Measurements from ENCODE around the gene MIPOL1. TPM values are rescaled to one million over a fixed set of nuclear protein-coding genes. Genes with fewer than 3 reads are reported as not detected.

The MIPOL1 gene
- total RNA-seq, 1 donor from 2014 or later = not detected

DNA sequence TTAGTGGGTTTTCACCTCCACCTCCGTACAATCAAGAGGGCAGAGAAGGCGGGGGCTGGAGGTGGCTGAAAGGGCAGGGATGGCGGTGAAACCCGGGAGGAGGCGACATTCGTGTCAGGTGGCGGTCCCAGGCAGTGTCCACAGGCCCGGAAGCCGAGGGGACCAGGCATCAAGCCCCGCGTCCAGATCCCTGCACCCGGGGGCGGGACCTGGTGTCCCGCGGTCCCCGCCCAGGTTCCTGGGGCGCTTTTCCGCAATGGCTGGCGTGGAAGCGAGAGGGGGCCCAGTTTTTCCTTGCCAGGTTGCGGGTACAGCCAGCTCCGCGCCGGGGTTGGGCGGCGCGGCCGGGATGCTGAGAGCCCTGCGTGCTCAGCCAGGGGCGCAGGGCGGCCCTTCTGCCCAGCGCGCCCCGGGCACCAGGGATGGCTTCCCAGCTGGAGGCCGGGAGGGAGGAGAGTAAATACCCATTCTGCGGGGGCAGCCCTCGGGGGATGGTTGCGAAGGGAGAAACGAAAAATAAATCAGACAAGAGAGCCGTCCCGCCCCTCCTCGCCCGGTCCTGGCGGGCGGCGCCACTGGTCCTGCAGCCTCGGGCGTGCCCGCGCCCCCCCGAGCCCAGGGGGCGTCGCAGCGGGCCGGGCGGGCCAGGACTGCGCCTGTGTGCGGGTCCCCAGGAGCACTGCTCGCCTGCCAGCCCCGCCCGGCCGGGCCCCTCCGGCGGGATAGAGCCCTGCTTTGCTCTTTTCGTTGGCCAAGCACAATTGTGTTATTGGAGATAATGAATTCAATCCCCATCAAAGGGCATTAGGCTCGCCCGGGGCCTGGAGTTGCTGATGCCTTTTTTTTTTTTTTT lies 385.8 kb downstream of the MIPOL1 start:
- ChIA-PET POLR2A (no interaction called here), CTCF (no interaction called here)
- Mint-ChIP-seq H3K36me3 (ENCODE audit: low read depth) (no peaks in the 10 kb centered on the region), H3K27me3 (peaks cover 31% of the 10 kb centered on the region), H3K4me3 (no peak overlapping the region), H3K4me1 (no peaks in the 10 kb centered on the region), H3K27ac (no peak overlapping the region), H3K9me3 (no peaks in the 10 kb centered on the region)
- ATAC-seq (ENCODE audit: low read depth) (no peak), DNase-seq (no peak)
- TF ChIP-seq, protein P1, sequence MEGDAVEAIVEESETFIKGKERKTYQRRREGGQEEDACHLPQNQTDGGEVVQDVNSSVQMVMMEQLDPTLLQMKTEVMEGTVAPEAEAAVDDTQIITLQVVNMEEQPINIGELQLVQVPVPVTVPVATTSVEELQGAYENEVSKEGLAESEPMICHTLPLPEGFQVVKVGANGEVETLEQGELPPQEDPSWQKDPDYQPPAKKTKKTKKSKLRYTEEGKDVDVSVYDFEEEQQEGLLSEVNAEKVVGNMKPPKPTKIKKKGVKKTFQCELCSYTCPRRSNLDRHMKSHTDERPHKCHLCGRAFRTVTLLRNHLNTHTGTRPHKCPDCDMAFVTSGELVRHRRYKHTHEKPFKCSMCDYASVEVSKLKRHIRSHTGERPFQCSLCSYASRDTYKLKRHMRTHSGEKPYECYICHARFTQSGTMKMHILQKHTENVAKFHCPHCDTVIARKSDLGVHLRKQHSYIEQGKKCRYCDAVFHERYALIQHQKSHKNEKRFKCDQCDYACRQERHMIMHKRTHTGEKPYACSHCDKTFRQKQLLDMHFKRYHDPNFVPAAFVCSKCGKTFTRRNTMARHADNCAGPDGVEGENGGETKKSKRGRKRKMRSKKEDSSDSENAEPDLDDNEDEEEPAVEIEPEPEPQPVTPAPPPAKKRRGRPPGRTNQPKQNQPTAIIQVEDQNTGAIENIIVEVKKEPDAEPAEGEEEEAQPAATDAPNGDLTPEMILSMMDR (IDR thresholded peaks at IDR 0.05) = no peak
- intact Hi-C loops (cut with micrococcal nuclease) = no loop called here

DNA sequence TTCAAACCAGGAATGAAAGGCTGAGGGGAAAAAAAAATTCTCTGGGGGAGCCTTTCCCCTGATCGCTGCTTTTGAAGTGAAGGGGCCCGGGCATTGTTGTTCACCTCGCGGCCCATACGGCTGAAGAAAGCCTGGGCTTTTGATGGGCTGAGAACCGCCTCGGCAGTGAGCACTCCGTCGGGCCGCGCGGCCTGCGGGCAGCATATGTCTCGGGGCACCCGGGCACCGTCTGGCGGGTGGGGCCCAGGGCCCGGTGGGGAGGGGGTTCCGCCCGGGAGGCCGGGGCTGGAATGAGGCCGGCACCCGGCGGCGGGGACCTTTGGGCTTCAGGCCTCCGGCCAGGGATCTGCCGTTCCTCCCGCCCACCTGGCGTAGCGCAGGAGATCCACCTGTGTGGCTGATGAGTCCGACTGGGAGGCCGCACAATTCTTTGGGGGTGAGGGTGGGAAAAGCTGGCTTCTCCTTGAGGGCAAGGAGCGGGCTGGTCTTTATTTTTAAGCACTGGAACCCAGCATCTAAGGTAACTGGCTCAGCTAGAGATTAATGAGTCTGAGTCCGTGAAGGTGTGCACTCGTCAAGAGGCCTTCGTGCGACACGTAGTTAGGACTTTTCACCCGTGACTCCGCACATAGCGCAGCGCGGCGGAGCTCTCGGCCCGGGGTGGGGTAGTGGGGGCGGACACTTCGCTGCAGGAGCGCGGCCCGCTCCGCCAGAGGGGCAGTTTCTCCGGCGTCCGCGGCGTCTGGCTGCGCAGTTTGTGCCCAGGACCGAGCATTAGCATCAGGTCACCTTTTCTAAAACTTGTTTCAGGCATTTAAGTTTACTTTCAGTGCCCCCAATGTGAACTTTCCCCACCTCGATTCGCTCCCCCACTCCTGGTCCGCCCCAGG lies 386.7 kb downstream of the MIPOL1 start:
- no peak overlapping the region for H3K27ac Mint-ChIP-seq
- DNase-seq (no peak), ATAC-seq (ENCODE audit: low read depth) (no peak)
- no peak overlapping the region for H3K4me3 Mint-ChIP-seq
- H3K4me1 Mint-ChIP-seq = no peaks in the 10 kb centered on the region
- CTCF ChIA-PET = no interaction called here
- H3K27me3 Mint-ChIP-seq = peaks cover 40% of the 10 kb centered on the region
- H3K9me3 Mint-ChIP-seq = no peaks in the 10 kb centered on the region
- POLR2A ChIA-PET = interaction anchor here (0.8 kb wide), 1 partner anchor 41 kb away, joined by 11 read pairs; no protein-coding TSS in a partner anchor
- TF ChIP-seq, protein P1 (IDR thresholded peaks at IDR 0.05) = no peak
- H3K36me3 Mint-ChIP-seq (ENCODE audit: low read depth) = no peaks in the 10 kb centered on the region
- intact Hi-C loops (cut with micrococcal nuclease) = no loop called here

DNA sequence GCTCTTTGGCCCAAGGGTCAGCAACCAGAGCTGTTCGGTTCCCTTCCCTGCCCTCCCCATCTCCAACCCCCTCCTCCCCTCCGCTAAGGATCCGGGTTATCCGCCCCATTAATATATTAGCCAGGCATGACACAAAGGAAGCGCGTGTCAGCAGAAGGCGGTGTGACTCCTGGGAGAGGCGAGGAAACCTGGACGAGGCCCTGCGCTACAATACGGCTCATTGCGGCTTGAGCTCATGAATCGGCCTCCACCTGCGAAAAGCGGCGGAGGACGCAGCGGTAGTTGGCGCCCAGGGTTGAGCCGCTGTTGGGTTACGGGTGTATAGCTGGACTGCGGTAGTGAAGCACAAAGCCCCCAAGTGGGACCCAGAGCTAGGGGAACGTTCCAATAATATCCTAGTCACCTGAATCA lies 387.4 kb downstream of the MIPOL1 start:
- H3K4me3 Mint-ChIP-seq = no peak overlapping the region
- H3K27ac Mint-ChIP-seq = no peak overlapping the region
- ChIA-PET POLR2A (interaction anchor here (0.8 kb wide), 1 partner anchor 41 kb away, joined by 11 read pairs; no protein-coding TSS in a partner anchor), CTCF (no interaction called here)
- TF ChIP-seq, protein P1 (IDR thresholded peaks at IDR 0.05) = no peak
- peaks cover 44% of the 10 kb centered on the region for H3K27me3 Mint-ChIP-seq
- DNase-seq (no peak), ATAC-seq (ENCODE audit: low read depth) (no peak)
- no peaks in the 10 kb centered on the region for H3K9me3 Mint-ChIP-seq
- no peaks in the 10 kb centered on the region for H3K4me1 Mint-ChIP-seq
- intact Hi-C loops (cut with micrococcal nuclease) = no loop called here
- no peaks in the 10 kb centered on the region for H3K36me3 Mint-ChIP-seq (ENCODE audit: low read depth)

DNA sequence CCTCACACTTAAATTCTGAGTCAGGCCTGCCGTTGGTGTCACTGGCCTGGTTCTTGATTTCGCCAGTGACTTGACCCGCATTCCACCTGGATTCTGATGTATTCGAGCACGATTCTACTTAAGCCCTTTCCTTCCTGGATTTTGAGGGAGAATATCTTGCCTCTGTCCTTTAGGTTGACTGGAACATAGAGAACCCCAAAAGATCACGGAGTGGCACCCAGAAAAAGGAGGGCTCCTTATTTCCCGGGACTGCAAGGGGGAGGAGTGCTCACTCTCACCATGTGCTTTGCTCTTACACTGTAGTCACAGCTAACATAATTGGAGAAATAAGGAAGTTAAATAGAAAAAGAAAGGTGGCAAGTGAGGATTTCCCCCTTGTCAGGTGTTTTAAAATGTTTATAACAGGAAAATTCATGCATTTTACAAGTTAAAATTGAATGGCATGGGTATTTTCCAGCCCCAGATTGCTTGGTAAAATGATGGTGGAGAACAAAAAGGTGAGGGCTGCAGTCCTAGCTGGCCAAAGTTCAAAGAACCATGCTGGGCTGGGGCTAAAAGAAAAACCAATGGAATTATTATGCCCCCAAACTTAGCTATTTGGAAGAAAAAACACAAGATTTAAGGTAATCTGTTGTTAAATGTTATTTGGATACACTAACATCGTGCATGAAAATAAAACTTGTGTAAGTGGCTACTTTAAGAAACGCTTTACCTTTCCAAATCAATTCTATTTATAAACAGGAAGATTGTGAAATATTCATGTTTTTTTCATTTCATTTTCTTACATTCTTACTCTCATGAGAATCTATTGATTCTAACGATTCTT lies 388.4 kb downstream of the MIPOL1 start:
- Mint-ChIP-seq H3K4me3 (no peak overlapping the region), H3K9me3 (no peaks in the 10 kb centered on the region), H3K4me1 (no peaks in the 10 kb centered on the region), H3K36me3 (ENCODE audit: low read depth) (no peaks in the 10 kb centered on the region), H3K27ac (no peak overlapping the region), H3K27me3 (peaks cover 52% of the 10 kb centered on the region)
- ChIA-PET POLR2A (no interaction called here), CTCF (no interaction called here)
- ATAC-seq (ENCODE audit: low read depth) (no peak), DNase-seq (no peak)
- TF ChIP-seq, protein P1 (IDR thresholded peaks at IDR 0.05) = no peak
- intact Hi-C loops (cut with micrococcal nuclease) = no loop called here
